CD4-positive, alpha-beta T cell treated with Interferon alpha-2 for 1 hour (primary cell): ENCODE results near the gene HMGCR.
"Not testable (repeated sequence)": the region's sequence is repeated elsewhere in the genome, so short reads cannot be mapped to it uniquely, and the experiment has no call there.

Experiments used
- DNase-seq, 2 donors: peaks; one replicate each; pipeline ENCODE4 v3.0.0-alpha.2; 2020 to 2022

The HMGCR gene

DNA sequence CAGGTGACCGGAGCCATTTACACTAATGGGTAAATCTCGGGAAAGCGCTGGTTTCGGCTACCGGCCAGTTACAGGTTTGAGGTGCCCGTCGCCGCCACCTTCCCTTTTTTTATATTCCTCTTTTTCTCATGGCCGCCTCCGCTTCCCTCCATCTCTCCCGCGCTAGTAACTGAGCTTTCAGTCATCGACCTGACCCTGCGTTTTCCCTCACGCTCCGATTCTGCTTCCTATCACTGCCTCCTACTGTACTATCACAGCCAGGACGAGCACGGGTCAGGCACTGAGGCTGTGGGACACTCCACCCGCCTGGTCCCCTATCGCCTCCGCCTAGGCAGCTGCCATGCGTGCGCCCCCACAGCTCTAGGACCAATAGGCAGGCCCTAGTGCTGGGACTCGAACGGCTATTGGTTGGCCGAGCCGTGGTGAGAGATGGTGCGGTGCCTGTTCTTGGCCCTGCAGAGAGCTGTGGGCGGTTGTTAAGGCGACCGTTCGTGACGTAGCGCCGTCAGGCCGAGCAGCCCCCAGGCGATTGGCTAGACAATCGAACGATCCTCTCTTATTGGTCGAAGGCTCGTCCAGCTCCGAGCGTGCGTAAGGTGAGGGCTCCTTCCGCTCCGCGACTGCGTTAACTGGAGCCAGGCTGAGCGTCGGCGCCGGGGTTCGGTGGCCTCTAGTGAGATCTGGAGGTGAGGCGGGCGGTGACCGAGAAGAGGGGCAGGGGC lies at the start of gene HMGCR:
Gene HMGCR (plus strand): TSS at position 606 of the 722 bp plus-strand sequence. CDS start 5,386 bp downstream, outside the sequence.
- DNase-seq, result peak; percentile 98

DNA sequence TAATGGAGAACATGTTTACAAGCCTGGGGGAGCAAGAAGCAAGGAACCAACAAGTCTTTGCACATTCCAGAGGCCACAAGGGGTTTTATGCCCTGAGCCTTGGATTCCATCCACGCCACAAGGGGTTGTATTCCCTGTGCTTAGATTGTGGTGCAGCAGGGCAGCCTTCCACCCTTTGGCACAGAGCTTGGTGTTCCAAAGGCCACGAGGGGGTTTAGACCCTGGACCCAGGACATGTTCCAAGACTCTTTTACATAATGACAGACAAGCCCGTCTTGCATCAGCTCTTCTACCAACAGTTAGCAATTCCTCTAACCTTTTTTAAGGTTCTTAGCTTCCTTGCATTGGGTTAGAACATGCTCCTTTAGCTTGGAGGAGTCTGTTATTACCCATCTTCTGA lies 45.2 kb upstream of the HMGCR start:
- DNase-seq, result not testable (repeated sequence)

DNA sequence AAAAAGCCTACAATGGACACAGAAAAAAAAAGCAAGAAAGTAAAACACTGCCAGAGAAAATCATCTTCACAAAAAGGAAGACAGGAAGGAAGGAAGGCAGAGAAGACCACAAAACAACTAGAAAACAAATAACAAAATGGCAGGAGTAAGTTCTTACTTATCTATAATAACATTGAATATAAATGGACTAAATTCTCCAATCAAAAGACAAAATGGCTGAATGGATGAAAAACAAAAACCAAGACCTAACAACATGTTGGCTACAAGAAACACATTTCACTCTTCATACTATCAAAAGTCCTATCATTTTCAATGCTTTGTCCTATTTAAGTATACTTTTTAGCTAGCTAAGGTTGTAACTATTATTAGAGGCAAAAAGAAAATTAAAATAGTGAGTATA lies 36.9 kb upstream of the HMGCR start:
- DNase-seq, result no peak

DNA sequence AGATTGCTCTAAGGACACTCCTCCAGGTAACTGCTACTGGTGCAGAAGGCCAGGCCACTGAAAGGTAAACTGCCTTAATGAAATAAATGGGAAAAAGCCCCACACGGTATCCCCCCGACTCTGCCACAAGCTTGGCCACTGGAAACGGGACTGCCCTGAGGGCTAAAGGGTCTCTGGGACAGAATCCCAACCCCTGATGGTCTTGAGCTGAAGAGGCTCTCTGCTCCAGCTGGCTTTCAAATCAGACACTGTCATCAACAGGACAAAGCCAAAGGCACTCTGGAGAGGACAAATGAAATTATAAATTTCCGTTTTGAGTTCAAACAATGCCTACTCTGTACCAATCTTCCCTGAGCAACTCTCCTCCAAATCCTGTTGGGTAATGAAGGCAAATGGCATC lies 33.6 kb upstream of the HMGCR start:
- DNase-seq, result no peak

DNA sequence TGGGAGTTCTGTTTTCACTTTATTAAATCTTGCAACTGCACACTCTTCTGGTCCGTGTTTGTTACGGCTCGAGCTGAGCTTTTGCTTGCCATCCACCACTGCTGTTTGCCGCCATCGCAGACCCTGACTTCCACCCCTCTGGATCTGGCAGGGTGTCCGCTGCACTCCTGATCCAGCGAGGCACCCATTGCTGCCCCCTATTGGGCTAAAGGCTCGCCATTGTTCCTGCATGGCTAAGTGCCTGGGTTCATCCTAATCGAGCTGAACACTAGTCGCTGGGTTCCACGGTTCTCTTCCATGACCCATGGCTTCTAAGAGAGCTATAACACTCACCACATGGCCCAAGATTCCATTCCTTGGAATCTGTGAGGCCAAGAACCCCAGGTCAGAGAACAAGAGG lies 32.5 kb upstream of the HMGCR start:
- DNase-seq, result not testable (repeated sequence)

DNA sequence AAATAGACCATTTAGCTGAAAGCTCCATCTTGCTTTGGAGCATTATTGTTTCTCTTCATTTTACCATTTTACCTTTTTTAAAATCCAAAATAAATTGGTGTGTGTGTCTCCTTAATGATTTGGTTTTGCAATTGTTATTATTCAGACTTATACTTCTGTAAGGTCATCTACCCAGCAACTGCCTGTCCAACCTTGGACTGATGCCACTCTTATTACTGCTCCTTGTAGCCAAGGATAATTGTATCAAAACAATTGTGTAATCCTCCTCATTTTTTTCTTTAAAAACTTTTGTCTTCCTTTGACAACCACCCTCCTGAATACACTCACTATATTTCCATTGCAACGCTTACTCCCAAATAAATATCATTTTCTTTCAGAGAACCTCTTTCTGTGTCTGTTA lies 30.3 kb upstream of the HMGCR start:
- DNase-seq, result no peak

DNA sequence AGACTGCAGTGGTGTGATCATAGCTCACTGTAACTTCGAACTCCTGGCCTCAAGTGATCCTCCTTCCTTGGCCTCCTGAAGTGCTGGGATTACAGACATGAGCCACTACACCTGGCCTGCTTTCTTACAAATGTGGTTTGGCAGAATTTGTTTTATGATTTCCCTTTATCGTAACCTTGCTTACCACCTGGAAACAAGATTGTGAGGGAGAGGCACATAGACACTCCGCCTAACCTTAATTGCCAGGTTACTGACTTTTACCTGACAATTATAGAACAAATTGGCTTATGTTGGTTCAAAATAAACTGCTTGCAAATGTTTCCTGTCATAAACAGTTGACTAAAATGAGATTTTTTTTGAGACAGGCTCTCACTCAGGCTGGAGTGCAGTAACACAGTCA lies 26.8 kb upstream of the HMGCR start:
- DNase-seq, result no peak

DNA sequence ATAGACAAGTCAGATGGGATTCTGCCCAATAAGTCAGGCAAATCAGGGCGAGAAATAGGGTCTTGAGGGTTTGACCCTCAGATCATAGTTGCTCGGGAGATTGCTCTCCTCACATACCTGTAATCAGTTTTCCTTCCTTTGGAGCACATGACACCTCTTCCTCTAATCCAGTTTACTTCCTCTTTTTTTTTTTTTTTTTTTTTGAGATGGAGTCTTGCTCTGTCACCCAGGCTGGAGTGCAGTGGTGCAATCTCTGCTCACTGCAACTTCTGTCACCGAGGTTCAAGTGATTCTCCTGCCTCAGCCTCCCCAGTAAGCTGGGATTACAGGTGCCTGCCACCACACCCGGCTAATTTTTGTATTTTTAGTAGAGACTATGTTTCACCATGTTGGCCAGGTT lies 17.9 kb upstream of the HMGCR start:
- DNase-seq, result peak in 1 of 2 donors; percentile 24

DNA sequence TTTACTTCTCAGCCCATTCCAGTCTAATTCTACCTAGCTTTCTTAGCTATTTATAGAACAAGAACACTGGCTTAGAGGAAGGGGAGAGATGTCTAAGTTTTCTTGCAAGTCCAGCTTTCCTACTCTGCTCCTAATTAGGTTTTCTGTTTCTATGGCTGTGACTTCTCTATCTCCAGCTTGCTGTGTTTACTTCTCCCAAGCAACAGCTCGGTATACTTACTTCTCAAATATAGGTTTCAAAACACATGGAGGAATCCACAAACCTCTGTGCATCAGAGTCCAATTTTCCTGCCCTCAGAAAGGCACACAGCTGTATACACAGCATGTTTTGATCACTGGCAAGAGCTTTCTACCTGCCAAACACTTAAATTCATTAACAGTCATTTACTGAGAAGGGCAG lies 17.4 kb upstream of the HMGCR start:
- DNase-seq, result no peak

DNA sequence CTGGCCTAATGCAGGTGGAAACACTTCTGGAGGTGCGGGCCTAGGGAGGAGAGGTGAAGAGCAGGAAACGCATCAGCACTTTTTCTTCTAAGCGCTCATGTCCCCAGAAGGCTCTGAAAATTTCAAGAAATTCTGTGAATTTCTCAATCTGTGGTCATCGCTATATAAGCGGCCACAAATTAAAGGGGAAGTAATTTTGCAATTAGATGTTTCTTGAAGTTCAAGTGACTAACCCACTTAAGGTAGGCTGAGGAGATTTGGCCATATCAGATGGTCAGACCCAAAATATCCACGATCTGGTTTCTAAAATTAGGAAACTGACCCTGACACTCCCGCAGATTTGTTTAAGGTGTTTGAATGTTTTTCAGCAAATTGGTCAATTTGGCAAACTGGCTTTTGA lies 16.6 kb upstream of the HMGCR start:
- peak; percentile 9 to 15 for DNase-seq

DNA sequence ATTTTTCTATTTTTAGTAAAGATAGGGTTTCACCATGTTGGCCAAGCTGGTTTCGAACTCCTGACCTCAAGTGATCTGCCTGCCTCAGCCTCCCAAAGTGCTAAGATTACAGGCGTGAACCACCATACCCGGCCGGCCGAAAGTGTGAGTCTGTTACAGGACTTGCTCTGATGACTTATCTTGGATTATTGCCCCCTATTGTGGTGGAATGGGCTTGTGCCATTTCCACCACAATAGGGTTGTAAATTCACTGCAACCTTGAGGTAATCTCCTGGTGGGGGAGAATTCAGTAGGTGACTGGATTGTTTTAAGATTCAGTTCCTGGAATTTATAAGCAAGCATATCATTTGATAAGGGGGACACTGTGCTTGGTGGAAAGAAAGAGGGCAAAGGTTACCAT lies 15.0 kb upstream of the HMGCR start:
- no peak for DNase-seq

DNA sequence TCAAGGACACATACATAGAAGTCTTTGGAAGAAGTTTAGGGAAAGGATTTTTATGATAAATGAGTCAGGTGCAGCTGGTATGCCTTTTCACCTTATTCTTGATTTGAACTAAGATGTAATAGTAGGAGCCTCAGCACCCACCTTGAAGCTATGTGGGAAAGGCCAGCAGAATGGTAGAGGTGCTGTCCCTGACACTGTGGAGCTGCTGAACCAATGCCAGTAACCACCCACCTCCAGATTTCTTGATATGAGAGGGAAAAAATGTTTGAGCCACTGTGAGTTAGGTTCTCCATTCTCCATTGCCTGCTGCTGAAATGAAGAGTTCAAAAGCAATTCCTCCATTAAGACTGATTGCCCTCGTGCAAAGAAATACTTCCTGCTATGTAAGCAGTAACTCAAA lies 12.2 kb upstream of the HMGCR start:
- DNase-seq, result no peak

DNA sequence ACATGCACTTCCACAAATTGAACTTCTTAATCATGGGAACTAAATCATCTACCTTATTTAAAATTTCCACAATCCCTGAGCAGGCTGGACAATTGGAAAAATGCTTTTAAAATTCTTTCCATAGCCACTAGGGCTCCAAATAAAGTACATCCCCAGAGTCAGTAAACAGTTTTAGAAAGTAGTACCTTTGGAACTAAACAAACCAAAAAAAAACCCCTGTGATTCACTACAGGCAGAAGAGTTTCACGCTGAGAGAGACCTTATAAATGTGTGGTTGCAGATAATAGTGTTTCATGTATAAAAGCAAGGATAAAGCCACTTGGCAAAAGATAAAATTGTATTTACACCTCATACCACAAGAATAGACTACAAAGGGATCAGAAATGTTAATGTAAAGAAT lies 11.8 kb upstream of the HMGCR start:
- DNase-seq, result no peak

DNA sequence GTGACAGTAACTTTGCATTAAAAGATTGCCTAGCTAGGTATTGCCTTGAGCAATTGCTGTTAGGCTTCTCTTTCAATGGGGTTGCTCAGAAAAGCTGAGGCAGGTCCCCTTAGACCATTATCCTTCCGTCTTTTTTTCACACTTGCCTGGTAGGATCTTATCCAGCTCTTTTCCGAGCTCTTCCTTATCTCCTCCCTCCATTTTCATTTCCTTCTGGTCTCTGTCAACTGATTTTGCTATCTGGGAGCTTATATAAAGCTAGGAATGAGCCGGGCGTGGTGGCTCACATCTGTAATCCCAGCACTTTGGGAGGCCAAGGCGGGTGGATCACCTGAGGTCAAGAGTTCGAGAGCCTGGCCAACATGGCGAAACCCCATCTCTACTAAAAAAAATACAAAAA lies 6.6 kb upstream of the HMGCR start:
- no peak for DNase-seq

DNA sequence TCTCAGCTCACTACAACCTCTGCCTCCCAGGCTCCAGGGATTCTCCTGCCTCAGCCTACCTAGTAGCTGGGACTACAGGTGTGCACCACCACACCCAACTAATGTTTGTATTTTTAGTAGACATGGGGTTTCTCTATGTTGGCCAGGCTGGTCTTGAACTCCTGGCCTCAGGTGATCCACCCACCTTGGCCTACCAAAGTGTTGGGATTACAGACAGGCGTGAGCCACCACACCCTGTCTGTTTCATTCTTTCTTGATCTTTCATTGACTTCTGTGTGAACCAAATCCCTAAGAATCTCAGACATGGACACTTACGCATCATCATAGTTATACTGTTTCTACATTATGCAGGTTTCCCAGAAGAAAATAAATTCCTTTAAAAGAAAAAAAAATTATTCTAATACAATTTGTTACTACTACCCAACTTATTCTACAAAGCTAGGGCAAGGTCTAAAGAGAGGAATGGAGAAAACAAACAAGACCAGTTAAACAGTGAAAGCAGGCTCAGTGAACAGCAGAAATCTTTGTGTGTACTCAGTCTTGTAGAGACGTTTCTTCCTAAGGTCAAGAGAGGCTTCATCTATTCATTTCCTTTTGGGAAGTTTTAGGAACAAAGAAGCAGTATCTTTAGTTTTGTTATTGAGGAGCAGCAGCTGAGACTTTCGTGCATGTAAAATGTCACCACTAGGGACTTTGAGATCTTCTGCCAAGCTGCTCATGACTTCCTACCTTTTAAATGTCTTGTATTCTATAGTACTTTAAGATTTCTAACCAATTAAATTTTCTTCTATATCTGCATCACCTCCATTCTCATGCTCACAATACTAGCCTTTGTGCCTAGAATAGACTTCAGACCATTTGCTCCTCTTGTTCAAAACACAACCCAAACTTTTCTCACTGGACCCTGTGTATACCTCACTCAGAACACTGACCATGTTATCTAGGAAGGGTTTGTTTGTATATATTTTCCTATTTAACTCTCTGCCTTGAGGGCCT lies 5.6 kb upstream of the HMGCR start:
- no peak for DNase-seq

DNA sequence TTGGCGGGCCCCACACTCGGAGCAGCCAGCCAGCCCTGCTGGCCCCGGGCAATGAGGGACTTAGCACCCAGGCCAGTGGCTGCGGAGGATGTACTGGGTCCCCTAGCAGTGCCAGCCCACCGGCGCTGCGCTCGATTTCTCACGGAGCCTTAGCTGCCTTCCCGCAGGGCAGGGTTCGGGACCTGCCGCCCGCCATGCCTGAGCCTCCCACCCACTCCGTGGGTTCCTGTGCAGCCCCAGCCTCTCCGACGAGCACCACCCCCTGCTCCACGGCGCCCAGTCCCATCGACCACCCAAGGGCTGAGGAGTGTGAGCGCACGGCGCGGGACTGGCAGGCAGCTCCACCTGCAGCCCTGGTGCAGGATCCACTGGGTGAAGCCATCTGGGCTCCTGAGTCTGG lies 3.3 kb upstream of the HMGCR start:
- DNase-seq, result not testable (repeated sequence)

DNA sequence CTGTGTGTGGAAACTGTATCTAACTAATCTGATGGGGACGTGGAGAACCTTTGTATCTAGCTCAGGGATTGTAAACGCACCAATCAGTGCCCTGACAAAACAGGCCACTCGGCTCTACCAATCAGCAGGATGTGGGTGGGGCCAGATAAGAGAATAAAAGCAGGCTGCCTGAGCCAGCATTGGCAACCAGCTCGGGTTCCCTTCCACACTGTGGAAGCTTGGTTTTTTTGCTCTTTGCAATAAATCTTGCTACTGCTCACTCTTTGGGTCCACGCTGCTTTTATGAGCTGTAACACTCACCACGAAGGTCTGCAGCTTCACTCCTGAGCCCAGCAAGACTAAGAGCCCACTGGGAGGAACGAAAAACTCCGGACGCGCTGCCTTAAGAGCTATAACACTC lies 2.6 kb upstream of the HMGCR start:
- DNase-seq, result not testable (repeated sequence)

DNA sequence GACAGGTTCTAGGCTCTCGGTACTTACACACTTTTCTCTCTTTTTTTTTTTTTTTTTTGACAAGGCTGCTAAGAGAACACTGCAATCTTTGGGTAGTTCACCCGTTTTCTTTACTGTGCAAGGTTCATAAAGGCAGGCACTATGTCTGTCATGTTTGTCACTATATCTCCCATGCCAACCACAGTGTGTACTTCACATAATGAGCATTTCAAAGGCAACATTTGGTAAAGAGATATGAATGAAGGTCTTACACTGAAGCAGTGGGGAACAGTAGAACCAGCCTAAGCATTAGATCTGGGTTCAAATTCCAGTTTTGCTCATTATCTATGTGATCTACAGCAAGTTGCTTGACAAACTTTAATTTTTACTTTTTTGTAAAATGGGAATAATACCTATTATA lies 1.5 kb upstream of the HMGCR start:
- DNase-seq, result no peak

DNA sequence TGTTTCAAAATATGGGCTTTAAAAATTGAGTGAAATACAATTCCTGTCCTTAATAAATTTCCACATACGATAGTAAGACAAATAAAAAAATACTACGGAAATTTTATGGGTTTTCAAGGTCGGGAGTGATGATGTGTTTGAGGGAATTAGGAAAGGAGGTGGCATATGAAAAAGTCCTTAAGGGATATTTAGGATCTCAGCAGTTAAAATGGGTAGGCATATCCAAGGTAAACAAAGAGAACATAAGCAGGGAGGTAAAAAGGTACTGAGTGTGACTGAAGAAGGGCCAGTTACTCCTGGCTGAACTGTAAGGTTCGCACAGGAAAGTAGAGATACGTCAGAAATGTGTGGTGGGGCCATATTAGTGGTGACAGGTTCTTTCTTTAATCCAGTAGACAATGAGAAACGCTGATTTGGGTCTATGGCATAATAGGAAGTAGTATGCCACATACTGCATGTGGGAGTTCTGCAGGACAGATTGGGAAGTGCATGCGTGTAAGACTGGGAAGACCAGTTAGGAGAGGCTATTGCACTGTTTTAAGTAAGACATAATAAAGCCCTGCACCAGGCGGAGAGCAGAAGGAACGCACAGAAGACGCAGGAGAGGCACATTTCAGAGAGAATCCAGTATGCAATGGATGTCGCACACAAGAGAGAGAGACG lies 937 bp upstream of the HMGCR start:
- peak in 1 of 2 donors; percentile 36 for DNase-seq

DNA sequence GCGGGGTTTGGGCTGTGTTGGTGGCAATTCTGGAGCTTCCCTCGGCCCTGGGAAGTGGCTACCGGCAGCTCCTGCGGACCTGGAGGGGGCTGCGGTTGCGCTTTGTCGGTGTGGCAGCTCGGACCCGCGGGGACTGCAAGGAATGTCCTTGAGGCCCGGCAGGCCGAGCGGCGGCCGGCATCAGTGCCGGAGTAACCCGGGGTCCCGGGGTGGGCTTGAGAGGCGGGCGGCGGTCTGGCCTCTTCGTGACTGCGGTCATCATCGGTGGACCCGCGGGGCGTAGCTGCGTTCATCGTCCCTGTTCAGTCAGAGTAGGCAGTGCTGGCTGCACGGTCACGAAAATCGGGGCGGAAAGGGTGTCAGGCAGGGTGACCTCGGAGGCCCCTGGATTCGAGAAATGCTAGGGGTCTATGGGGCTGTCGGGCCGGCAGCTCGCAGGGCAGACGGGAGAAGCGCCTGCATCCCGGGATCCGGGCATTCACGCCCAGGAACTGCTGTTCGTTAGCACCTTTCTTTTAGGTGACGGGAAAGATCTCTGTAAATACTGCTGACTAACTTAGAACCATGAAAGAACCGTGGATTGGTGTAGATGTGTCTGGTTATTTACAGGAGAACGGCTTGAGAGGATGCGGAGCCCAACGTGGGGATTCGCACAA lies 474 bp downstream of the HMGCR start:
- DNase-seq, result peak in 1 of 2 donors; percentile 29

DNA sequence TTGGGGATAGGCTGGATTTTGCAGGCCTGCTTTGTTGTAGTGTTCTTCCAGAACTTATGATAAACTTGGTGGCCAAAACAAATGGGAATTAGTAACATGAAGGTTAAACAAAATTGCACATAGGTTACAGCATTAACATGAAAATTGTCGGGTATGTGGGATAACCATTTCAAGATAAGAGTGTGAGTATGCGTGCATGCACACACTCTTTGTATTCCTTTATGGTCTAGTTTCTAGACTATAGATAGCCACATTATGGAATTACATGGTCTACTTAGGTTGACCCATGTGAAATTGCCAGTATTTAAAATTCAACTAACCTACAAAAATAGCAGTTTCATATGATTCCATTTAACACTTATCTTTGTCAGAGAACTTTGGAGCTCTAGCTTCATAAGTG lies 1.4 kb downstream of the HMGCR start:
- no peak for DNase-seq

DNA sequence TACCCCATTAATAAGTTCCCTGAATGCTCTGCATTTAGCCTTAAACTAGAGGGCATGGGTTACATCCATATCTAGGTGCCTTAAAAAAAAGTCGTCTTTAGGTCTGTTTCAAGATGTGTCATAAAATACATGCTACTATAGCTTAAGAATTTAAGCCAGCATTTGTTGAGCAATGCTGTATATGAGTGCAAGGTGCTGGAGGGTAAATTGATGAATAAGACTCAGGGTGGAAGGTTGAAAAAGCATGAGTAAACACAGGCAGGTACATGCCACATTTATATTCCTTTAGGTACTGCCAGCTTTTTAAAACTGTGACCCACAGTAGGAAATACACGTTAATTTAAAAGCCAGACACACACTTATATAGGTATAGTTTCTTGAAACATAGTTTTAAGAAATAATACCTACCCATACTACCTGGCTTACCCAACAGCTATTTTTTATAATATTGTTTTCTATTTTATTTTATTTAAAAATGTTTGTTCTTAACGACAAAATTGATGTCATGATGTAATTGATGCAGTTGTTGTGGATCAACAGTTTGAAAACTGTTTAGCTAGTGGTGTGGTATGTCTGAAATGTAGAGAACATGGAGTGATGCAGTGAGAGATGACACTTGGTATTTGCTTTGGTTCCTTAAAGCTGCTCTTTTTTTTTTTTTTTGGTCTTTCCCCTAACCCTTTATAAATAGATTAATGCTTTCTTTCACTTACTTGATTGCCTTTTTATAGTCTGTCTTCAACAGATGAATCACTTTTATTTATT lies 3.9 kb downstream of the HMGCR start:
- no peak for DNase-seq
